ENCODE results near the gene FKBP9. TPM values are rescaled to one million over a fixed set of nuclear protein-coding genes. Genes with fewer than 3 reads are reported as not detected.
"Not testable (repeated sequence)": the region's sequence is repeated elsewhere in the genome, so short reads cannot be mapped to it uniquely, and the experiment has no call there.

FKBP9 gene
- polyA plus RNA-seq, 2 of the 4 experiments (the other 2 are of a cell fraction): 112 to 140 TPM

DNA sequence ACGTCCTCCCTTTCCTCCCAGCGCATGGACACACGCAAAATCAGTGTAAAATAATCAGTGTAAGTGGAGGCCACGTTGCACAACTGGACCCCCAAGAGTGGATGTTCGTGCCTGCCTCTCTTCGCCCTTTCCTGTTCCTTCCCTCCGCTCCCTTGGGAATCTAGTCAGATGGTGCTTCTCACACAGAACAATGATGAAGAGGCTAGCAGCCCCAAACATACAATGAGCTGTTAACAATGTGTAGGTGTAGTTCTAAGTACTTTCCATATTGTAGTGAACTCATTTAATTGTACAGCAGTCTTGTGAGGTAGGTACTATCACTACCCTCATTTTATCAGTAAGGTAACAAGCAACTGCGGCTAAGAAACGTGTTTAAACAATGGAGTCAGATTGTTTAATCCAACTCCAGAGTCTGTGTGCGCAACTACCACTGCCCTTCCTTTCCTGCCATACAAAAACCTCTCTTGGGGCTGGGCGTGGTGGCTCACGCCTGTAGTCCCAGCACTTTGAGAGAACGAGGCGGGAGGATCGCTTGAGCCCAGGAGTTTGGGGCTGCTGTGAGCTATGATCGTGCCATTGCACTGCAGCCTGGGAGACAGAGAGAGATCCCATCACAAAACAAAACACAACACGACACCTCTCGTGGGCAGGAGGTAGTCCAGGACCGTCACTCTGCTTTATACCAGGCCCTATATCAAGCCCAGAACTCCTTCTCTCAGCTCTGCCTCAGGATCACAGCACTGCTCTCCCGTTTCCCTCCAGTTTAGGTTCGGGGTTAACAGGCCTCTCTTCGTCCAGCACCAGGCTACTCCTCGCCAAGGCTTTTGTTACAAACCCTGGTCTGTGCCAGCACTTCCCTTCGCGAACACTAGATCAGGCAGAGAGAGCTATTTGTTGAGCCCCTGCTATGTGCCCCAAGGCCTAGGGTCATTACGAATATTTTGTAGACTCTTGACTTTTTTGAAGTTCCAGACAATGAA is 1.1 kb downstream of the FKBP9 start:
- ChIA-PET POLR2A (interaction anchor here (0.6 to 2.6 kb wide), 13 partner anchors 10 to 150 kb away, joined by 3 to 18 read pairs (median 5); partner anchors contain the start of genes KBTBD2 and NT5C3A), CTCF (interaction anchor here (1.3 to 1.8 kb wide), 3 partner anchors 17 to 150 kb away, joined by 4 to 6 read pairs (median 6); no protein-coding TSS in a partner anchor)
- H3K9me3 ChIP-seq: no peaks in the 10 kb centered on the region
- peak overlapping the region; percentile 84 for H3K4me2 ChIP-seq
- 39% methylated on average over 25 of the region's 26 CpGs for WGBS (ENCODE audit: missing lambda C conversion rate)
- H3K4me3 ChIP-seq: peak overlapping the region; percentile 84
- DNase-seq (ENCODE audit: low read depth in 1 of 2, low spot score in 1 of 2) (peak in 1 of 2 experiments; percentile 41), ATAC-seq (peak; percentile 18 to 47), FAIRE-seq (no peak)
- H3K27ac ChIP-seq: peak overlapping the region; percentile 96 to 98
- H3K4me1 ChIP-seq: peaks cover 9% of the 10 kb centered on the region; the same call in 1 of the 3 replicates
- no peak for TF ChIP-seq TP53 (CRISPR knock-in tag; IDR thresholded peaks at IDR 0.05)
- peak; percentile 69 to 73; a peak in 3 of 4 replicates for TF ChIP-seq CEBPB (IDR thresholded peaks at IDR 0.05)
- 0 out of 2 replicates have a peak, but pooled peaks have one; percentile 9 for TF ChIP-seq FOSB (CRISPR knock-in tag; IDR thresholded peaks at IDR 0.05)

DNA sequence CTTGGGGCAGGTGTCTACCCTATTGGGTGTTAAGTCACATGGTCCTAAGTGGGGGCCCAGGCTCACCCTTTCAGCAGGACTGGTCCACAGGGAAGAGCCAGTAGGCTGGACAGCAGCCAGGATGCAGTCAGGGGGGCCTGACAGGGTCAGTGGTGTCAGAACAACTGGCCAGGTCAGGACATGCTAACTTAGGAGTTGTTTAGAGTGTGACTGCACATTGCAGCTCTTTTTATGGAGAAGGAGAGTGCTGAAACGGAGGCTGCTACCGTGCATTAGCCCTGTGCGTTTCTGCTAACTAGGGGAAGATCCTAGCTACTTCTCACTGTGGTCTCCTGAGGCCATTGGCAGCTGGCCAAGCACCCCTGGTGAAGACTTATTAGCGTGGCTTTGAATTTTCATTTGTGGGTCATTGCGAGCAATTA is 6.7 kb downstream of the FKBP9 start:
- H3K4me2 ChIP-seq; POLR2A ChIA-PET; H3K4me1 ChIP-seq; H3K27ac ChIP-seq; H3K4me3 ChIP-seq; DNase-seq (ENCODE audit: low read depth in 1 of 2, low spot score in 1 of 2); FAIRE-seq; CTCF ChIA-PET; H3K9me3 ChIP-seq: not testable (repeated sequence)
- 91% methylated on average over 5 of the region's 5 CpGs for WGBS (ENCODE audit: missing lambda C conversion rate)
- ATAC-seq: peak in 1 of 2 experiments; percentile 15; a peak in 2 of 6 replicates

DNA sequence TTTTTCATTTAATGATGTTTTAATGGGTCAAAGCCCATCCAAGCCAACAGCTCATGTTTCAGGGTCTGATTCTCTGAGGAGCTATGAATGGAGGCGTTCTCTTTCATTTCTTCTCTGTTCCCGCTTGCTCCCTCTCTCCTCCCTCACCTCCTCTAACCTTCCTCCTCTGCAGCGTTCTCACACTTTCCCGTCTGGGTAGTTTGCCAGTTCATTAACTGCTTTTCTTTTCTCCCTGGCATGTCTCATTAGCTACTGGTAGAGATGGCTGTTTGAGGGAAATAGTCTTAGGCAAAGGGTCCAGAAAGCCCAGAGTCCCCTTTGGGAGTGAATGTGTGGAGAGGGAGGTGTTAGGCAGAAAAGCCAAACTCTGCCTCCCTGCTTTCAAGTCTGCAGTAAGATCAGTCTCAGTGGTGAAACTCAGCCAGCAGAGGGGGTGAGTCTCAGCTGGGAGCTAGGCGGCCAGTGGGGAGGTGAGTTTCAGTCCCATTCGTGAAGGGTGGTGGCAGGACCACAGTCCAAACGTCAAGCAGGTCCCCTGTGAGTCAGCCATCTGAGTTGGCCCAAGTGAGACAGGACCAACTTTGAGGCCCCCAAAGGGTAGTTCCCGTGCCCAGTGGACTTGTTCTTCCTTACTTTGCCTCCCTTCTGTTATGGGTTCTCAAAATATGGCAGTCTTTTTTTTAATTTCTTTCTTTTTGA is 7.4 kb downstream of the FKBP9 start:
- H3K4me2 ChIP-seq; FAIRE-seq; DNase-seq (ENCODE audit: low read depth in 1 of 2, low spot score in 1 of 2); POLR2A ChIA-PET; H3K4me3 ChIP-seq; CTCF ChIA-PET; H3K9me3 ChIP-seq; H3K4me1 ChIP-seq: not testable (repeated sequence)
- ATAC-seq: peak; percentile 95 to 97
- WGBS (ENCODE audit: missing lambda C conversion rate): 41% methylated on average over 8 of the region's 8 CpGs
- H3K27ac ChIP-seq: 0 out of 6 replicates have a peak overlapping the region, but pooled peaks of 1 of the 2 experiments have one; percentile 27
- peak; percentile 22; the same call in 1 of the 3 replicates for TF ChIP-seq SMC3 (IDR thresholded peaks at IDR 0.05)

DNA sequence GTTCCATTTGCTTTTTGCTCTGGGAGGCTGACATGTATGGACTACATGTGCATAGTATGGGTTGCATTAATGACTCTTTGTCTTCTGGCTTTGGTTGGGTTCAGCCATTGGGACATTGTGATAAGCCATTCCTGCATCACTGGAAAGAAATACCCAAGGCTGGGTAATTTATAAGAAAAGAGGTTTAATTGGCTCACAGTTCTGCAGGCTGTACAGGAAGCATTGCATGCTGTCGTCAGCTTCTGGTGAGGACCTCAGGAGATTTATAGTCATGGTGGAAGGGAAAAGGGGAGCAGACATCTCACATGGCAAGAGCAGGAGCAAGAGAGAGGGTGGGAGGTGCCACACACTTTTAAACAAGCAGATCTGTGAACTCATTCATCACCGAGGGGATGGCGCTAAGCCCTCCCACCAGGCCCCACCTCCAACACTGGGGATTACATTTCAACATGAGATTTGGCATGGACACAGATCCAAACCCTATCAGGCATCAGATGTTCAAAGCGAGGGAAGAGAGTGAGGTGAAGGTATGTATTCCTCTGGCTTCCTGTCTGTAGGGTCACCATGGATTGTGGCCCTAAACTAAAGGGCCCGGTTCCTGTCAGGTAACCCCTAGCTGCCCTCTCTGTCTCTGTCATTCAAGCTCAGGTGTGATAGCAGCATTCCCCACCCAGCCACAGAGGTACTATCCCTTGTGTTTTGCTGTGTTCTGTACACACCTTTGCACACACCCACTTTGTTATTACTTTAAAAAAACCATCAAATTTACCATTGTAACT is 9.4 kb downstream of the FKBP9 start:
- ATAC-seq; DNase-seq (ENCODE audit: low read depth in 1 of 2, low spot score in 1 of 2): not testable (repeated sequence)

DNA sequence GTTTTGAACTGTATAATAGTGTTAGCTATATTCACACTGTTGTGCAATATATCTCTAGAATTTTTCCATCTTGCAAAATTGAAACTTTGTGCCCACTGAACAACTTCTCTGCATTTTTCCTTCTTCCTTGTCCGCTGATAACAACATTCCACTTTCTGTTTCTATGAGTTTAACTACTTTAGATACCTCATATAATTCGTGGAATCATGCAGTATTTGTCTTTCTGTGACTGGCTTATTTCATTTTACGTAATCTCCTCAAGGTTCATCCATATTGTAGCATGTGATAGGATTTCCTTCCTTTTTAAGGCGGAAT is 10.0 kb downstream of the FKBP9 start:
- ATAC-seq; H3K4me3 ChIP-seq; DNase-seq (ENCODE audit: low read depth in 1 of 2, low spot score in 1 of 2); FAIRE-seq; H3K27ac ChIP-seq; H3K4me1 ChIP-seq; H3K4me2 ChIP-seq; H3K9me3 ChIP-seq; POLR2A ChIA-PET: not testable (repeated sequence)
- CTCF ChIA-PET: interaction anchor here (0.8 kb wide), 1 partner anchor 140 kb away, joined by 3 read pairs; no protein-coding TSS in a partner anchor
- WGBS (ENCODE audit: missing lambda C conversion rate): 84% methylated on average over 4 of the region's 4 CpGs

More for the DNA sequence above, 9.4 kb downstream of the FKBP9 start:
- H3K4me2 ChIP-seq, H3K27ac ChIP-seq, H3K4me3 ChIP-seq, H3K4me1 ChIP-seq, H3K9me3 ChIP-seq, FAIRE-seq: not testable (repeated sequence)
- WGBS (ENCODE audit: missing lambda C conversion rate): 93% methylated on average over 5 of the region's 5 CpGs
- POLR2A ChIA-PET: interaction anchor here (0.6 kb wide), 1 partner anchor 371 kb away, joined by 4 read pairs; no protein-coding TSS in a partner anchor
- CTCF ChIA-PET: interaction anchor here (0.8 kb wide), 1 partner anchor 141 kb away, joined by 3 read pairs; no protein-coding TSS in a partner anchor

- CTCF ChIA-PET; H3K4me3 ChIP-seq; ATAC-seq; H3K4me1 ChIP-seq; H3K9me3 ChIP-seq; POLR2A ChIA-PET; H3K4me2 ChIP-seq; FAIRE-seq; H3K27ac ChIP-seq; DNase-seq (ENCODE audit: low read depth in 1 of 2, low spot score in 1 of 2): not testable (repeated sequence)
- 65% methylated on average over 3 of the region's 3 CpGs for WGBS (ENCODE audit: missing lambda C conversion rate)
Measured at GRCh38 chr7:32971967-32972366, 14.7 kb downstream of the FKBP9 start.

- H3K4me3 ChIP-seq; H3K9me3 ChIP-seq; POLR2A ChIA-PET; H3K4me2 ChIP-seq; H3K4me1 ChIP-seq; H3K27ac ChIP-seq; CTCF ChIA-PET; FAIRE-seq; ATAC-seq; DNase-seq (ENCODE audit: low read depth in 1 of 2, low spot score in 1 of 2): not testable (repeated sequence)
- 89% methylated on average over 2 of the region's 2 CpGs for WGBS (ENCODE audit: missing lambda C conversion rate)
Measured at GRCh38 chr7:32977159-32977558, 19.9 kb downstream of the FKBP9 start.
